Measurements from ENCODE around the gene GARIN5B.

DNA sequence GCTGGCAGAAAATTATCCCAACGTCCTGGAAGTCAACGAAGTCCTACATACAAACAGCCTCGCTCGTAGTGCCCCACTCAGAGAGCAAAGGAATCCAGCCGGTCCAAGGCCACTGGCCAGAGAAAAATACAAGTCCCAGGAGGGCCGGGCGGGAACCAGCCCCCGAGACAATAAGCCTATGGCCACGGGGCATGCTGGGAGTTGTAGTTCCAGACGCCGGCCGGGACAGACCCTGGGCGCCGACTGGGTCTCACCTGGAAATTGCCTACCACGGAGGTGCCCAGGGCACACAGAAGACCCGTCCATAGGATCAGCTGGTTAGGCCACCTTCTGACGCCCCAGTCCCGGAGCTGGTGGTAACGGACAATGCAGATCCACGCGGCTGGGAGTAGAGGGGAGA, 43.3 kb downstream of the GARIN5B start:
- TF ChIP-seq PKNOX1 (IDR thresholded peaks at IDR 0.05), result no peak
- no peak for TF ChIP-seq CTBP1 (IDR thresholded peaks at IDR 0.05; ENCODE audit: borderline replicate concordance)
- no peak for TF ChIP-seq BHLHE40 (IDR thresholded peaks at IDR 0.05; ENCODE audit: borderline replicate concordance)

Measured in HEK293T (cell line).